SJSA1 (cell line): ENCODE measurements around the gene LPP. TPM values are rescaled to one million over a fixed set of nuclear protein-coding genes. Genes with fewer than 3 reads are reported as not detected.

Source experiments
- DNase-seq, 2 experiments: peaks; one replicate each; pipeline ENCODE4 v3.0.0-alpha.2; 2015 to 2020; ENCODE audit warnings: low spot score in 2 of 2, low read depth in 1 of 2
- H3K27ac ChIP-seq: fragments of 250-450 bp; sonication (Bioruptor Pico); 2 replicates; pipeline ENCODE4 v1.5.1; 2020; ENCODE audit warnings: mild to moderate bottlenecking, moderate library complexity
- H3K27me3 ChIP-seq: fragments of 250-450 bp; sonication (Bioruptor Pico); replicated peaks from 2 replicates; pipeline ENCODE4 v1.5.1; 2020; ENCODE audit warnings: mild to moderate bottlenecking, moderate library complexity
- H3K36me3 ChIP-seq: fragments of 250-450 bp; sonication (Bioruptor Pico); 2 replicates; pipeline ENCODE4 v1.5.1; 2020; ENCODE audit warnings: mild to moderate bottlenecking
- H3K4me1 ChIP-seq: fragments of 250-450 bp; sonication (Bioruptor Pico); replicated peaks from 2 replicates; pipeline ENCODE4 v1.6.1; 2021; ENCODE audit warnings: mild to moderate bottlenecking
- H3K4me3 ChIP-seq: fragments of 250-450 bp; sonication (Bioruptor Pico); 2 replicates; pipeline ENCODE4 v1.5.1; 2020; ENCODE audit warnings: mild to moderate bottlenecking
- H3K9me3 ChIP-seq: fragments of 250-450 bp; sonication (Bioruptor Pico); replicated peaks from 2 replicates; pipeline ENCODE4 v1.5.1; 2020; ENCODE audit warnings: mild to moderate bottlenecking
- total RNA-seq: library from RNA; depleted of rRNA; stranded (reverse); fragments of >200 nt; shearing (Covaris generic); gene quantifications from 2 replicates; pipeline ENCODE4 v1.2.3, GENCODE V29; 2014

The LPP gene
- total RNA-seq, 1 experiment from 2014 or later, result 132 TPM

- Histone ChIP-seq H3K4me3 (no peak overlapping the region), H3K9me3 (no peaks in the 10 kb centered on the region), H3K36me3 (peaks cover 79% of the 10 kb centered on the region), H3K4me1 (peaks cover 57% of the 10 kb centered on the region), H3K27ac (no peak overlapping the region), H3K27me3 (no peaks in the 10 kb centered on the region)
- DNase-seq, result no peak
These were observed 63.1 kb downstream of the LPP start for GRCh38 chr3:188217011-188217463.

DNA sequence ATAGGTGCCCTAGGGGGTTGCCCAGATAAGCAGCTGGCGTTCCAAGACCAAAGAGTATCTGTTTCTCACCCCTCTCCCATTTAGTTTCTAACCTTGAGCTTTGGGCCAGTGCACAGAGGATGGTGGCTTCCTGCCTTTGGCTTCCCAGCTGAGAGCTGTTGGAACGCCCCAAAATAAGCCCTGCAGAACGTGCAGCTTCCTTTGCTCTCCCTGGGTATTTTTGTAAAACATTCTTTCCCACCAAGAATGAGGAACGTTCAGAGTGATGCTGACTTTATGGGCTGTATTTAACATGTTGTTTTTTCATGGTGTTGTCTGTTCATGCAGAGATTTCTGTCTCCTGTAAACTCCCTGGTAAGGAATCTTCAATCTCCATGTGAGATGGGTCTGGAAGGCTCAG, 63.8 kb downstream of the LPP start:
- peaks cover 86% of the 10 kb centered on the region for H3K36me3 ChIP-seq
- H3K4me1 ChIP-seq, result peaks cover 53% of the 10 kb centered on the region
- DNase-seq, result no peak

GRCh38 chr3:188218603-188219002, 64.6 kb downstream of the LPP start:
- Histone ChIP-seq H3K4me3 (no peak overlapping the region), H3K4me1 (peaks cover 44% of the 10 kb centered on the region), H3K36me3 (peaks cover 94% of the 10 kb centered on the region), H3K27me3 (no peaks in the 10 kb centered on the region), H3K27ac (no peak overlapping the region), H3K9me3 (no peaks in the 10 kb centered on the region)
- no peak for DNase-seq

More for the DNA sequence above, 63.8 kb downstream of the LPP start:
- Histone ChIP-seq H3K27ac (no peak overlapping the region), H3K27me3 (no peaks in the 10 kb centered on the region), H3K4me3 (no peak overlapping the region), H3K9me3 (no peaks in the 10 kb centered on the region)

DNA sequence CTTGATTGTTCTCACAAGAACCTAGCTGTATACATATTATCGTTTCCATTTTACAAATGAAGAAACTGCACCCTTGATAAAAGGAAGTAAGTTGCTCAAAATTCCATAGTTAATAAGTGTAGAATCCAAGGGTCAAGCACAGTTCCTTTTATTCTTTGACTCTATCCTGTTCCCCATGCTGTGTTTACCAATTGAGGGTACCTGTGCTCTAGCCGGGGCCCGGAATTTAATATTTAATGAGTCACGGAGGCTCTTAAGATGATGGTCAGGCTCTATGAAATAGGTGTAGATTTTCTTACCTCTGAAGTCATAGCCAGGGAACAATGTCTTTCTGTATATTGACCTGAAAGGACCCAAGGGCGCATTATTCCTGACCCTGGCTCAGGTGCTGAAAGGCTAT, 65.2 kb downstream of the LPP start:
- H3K27ac ChIP-seq, result no peak overlapping the region
- peaks cover 94% of the 10 kb centered on the region for H3K36me3 ChIP-seq
- H3K27me3 ChIP-seq, result no peaks in the 10 kb centered on the region
- no peak overlapping the region for H3K4me3 ChIP-seq
- H3K4me1 ChIP-seq, result peaks cover 39% of the 10 kb centered on the region
- no peak for DNase-seq
- H3K9me3 ChIP-seq, result no peaks in the 10 kb centered on the region

DNA sequence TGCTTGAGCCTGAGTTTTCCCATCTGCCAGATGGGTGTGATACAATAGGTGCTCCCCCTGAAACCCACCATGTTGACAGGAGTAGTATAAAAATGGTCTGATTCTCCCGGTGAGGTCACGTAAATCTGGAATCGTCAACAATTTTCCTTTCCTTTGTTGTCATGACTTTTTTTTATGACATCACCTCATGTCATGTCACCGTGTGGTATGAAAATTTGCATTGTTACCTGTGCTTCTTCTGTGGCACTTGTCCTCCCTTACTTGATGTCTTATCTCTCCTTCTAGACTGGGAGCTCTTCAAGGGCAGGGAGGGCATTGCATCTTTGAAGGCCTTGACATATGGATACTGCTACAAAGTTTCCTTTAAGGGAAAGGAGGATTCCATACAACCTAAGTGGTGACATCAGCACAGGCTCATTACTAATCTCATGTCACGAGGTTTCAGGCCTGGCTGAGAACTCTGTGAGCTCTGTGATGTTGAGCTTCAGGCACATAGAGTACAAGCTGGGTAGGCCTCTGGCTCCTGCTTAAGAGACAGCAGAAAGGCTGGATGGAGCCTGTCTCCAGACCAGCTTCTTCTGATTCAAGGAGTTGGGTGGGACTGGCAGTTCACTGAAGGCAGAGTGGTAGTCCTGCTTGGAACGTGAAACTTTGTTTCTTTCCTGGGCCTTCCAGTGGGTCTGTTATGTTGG, 66.3 kb downstream of the LPP start:
- Histone ChIP-seq H3K4me1 (peaks cover 28% of the 10 kb centered on the region), H3K36me3 (peaks cover 94% of the 10 kb centered on the region), H3K27me3 (no peaks in the 10 kb centered on the region), H3K4me3 (no peak overlapping the region), H3K9me3 (no peaks in the 10 kb centered on the region), H3K27ac (peak overlapping the region; percentile 39)
- DNase-seq, result no peak

DNA sequence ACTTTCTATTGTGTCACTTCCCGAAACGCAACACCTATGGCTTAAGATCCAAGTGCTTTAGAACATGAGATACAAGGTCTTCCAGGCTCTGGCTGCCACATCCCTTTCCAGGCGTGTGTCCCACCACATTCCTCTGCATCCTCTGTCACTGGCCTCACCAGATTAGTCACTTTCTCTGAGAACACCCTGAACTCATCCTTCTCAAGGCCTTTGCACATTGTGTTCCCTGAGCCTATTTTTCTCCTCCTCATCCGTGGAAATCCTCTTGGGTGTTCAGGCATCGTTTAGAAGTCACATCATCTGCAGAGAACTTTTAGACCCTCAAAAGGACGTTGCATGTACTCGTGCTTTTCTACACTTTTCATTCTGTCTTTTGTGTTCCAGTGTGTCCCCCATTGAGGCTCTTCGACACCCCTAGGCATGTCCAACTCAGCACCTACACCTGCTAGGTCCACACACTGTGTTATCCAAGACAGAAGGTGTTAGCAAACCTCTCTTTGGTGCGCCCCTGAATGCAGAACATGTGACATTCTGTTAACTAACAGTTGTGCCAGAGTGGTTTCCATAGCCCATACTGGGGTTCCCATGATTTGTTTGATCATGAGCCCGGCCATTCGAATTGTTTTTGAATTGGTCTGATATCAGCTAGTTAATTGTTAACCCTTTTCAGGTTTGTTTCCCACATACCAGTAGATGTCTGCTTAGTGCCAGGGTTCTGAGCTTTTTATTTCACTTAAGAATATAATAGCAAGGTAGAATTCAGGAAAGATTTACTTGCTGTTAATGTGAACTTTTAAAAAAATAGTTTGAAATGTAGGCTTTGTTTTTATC, 67.2 kb downstream of the LPP start:
- Histone ChIP-seq H3K27ac (peak overlapping the region; percentile 39; the same call in 1 of the 2 replicates), H3K4me3 (no peak overlapping the region), H3K36me3 (peaks cover 95% of the 10 kb centered on the region), H3K9me3 (no peaks in the 10 kb centered on the region), H3K27me3 (no peaks in the 10 kb centered on the region), H3K4me1 (peaks cover 22% of the 10 kb centered on the region)
- no peak for DNase-seq

- no peak for DNase-seq
- H3K4me3 ChIP-seq, result no peak overlapping the region
- no peaks in the 10 kb centered on the region for H3K9me3 ChIP-seq
- H3K36me3 ChIP-seq, result peaks cover 91% of the 10 kb centered on the region
- H3K27ac ChIP-seq, result no peak overlapping the region
- H3K27me3 ChIP-seq, result no peaks in the 10 kb centered on the region
- peaks cover 19% of the 10 kb centered on the region for H3K4me1 ChIP-seq
These were observed 70.0 kb downstream of the LPP start for GRCh38 chr3:188223936-188224335.

GRCh38 chr3:188227442-188227841, 73.5 kb downstream of the LPP start:
- peaks cover under 1% of the 10 kb centered on the region for H3K4me1 ChIP-seq
- H3K36me3 ChIP-seq, result peaks cover 88% of the 10 kb centered on the region
- no peak overlapping the region for H3K27ac ChIP-seq
- H3K9me3 ChIP-seq, result no peaks in the 10 kb centered on the region
- no peak for DNase-seq
- H3K4me3 ChIP-seq, result no peak overlapping the region
- H3K27me3 ChIP-seq, result no peaks in the 10 kb centered on the region

- peaks cover 82% of the 10 kb centered on the region for H3K36me3 ChIP-seq
- peaks cover 14% of the 10 kb centered on the region for H3K4me1 ChIP-seq
- H3K4me3 ChIP-seq, result no peak overlapping the region
- H3K27ac ChIP-seq, result no peak overlapping the region
- no peaks in the 10 kb centered on the region for H3K9me3 ChIP-seq
- DNase-seq, result no peak
- no peaks in the 10 kb centered on the region for H3K27me3 ChIP-seq
These were observed 75.2 kb downstream of the LPP start for GRCh38 chr3:188229177-188229576.

GRCh38 chr3:188229726-188230125, 75.8 kb downstream of the LPP start:
- Histone ChIP-seq H3K4me1 (peaks cover 18% of the 10 kb centered on the region), H3K4me3 (no peak overlapping the region), H3K27ac (no peak overlapping the region), H3K27me3 (no peaks in the 10 kb centered on the region), H3K9me3 (no peaks in the 10 kb centered on the region), H3K36me3 (peaks cover 82% of the 10 kb centered on the region)
- DNase-seq, result no peak

GRCh38 chr3:188230962-188231361, 77.0 kb downstream of the LPP start:
- H3K9me3 ChIP-seq, result no peaks in the 10 kb centered on the region
- peaks cover 75% of the 10 kb centered on the region for H3K36me3 ChIP-seq
- no peak overlapping the region for H3K27ac ChIP-seq
- H3K4me1 ChIP-seq, result peaks cover 18% of the 10 kb centered on the region
- H3K4me3 ChIP-seq, result no peak overlapping the region
- no peak for DNase-seq
- no peaks in the 10 kb centered on the region for H3K27me3 ChIP-seq

DNA sequence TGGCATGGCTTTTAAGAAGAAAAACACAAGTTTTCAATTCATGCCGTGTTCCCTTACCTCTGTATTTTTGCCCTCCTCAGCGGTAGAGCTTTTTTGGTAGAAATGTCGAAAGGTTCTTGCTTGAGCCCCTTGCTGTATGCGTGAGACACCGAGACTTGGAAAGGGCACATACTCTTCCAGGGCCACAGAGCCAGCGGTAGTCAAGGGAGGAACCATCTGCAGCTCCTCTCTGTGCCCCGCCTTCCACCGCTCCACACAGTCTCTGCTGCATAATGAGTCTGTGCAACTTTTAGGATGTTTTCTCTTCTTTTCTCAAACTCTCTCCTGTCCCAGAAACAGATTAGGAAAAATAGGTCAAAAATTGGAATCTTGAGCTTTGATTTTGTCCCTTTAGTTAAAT, 77.5 kb downstream of the LPP start:
- Histone ChIP-seq H3K4me3 (no peak overlapping the region), H3K27me3 (no peaks in the 10 kb centered on the region), H3K4me1 (peaks cover 21% of the 10 kb centered on the region), H3K36me3 (peaks cover 74% of the 10 kb centered on the region), H3K27ac (no peak overlapping the region), H3K9me3 (no peaks in the 10 kb centered on the region)
- no peak for DNase-seq

- DNase-seq, result no peak
- Histone ChIP-seq H3K4me3 (no peak overlapping the region), H3K9me3 (no peaks in the 10 kb centered on the region), H3K27me3 (no peaks in the 10 kb centered on the region), H3K4me1 (peaks cover 21% of the 10 kb centered on the region), H3K27ac (no peak overlapping the region), H3K36me3 (peaks cover 73% of the 10 kb centered on the region)
These were observed 78.7 kb downstream of the LPP start for GRCh38 chr3:188232656-188233055.

DNA sequence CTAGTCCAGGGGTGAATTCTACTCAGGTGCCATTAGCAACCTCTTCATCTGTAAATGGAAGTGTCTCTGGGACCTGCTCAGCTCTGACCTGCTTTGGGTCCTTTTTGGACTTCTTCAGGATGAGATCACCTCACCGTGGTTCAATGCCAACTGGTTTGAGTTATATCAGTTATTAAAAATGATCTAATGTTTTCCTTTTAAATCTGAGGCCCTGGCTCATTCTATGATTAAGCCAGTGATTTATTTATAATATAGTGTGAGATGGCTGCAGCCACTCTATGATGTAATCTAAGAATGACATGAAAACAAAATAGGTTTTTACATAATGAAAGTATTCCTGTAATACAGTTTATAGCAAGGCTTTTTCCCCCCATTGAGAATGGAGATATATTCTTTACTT, 79.4 kb downstream of the LPP start:
- DNase-seq, result no peak
- no peak overlapping the region for H3K4me3 ChIP-seq
- no peaks in the 10 kb centered on the region for H3K27me3 ChIP-seq
- H3K36me3 ChIP-seq, result peaks cover 67% of the 10 kb centered on the region
- H3K9me3 ChIP-seq, result no peaks in the 10 kb centered on the region
- no peak overlapping the region for H3K27ac ChIP-seq
- H3K4me1 ChIP-seq, result peaks cover 21% of the 10 kb centered on the region
